Hepatocyte (in vitro differentiated cells): ENCODE data around the gene CEP112.

ENCODE experiments used
- EZH2 ChIP-seq: fragments of 200-600 bp; sonication (generic); IDR thresholded peaks from 2 replicates; pipeline ENCODE4 v1.6.1; 2016; ENCODE audit warnings: antibody characterized with exemption, mild to moderate bottlenecking, borderline replicate concordance
- TF ChIP-seq, protein P1 (sequence below): fragments of 200-600 bp; sonication (generic); IDR thresholded peaks from 2 replicates; pipeline ENCODE4 v1.5.1; 2016; ENCODE audit warnings: antibody characterized with exemption, mild to moderate bottlenecking; ENCODE audit not compliant: poor library complexity

DNA sequence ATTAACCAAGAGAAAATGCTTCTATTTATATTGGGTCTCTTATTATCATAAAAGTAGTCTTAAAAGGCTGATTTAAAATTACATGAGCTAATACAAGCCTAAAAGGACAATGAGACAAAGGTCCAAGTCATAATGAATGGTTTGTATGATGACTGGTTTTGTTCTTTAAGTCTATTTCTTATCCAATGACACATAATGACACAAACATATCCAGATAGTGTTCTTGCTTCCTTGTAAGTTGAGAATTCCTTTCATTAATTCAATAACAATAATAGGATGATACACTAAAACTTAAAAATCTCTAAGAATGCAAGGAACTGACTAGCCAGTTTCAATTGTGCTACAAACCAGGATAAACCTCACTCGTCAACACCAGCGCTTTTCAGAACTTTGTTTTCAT lies 244.1 kb downstream of the CEP112 start:
- TF ChIP-seq, protein P1, sequence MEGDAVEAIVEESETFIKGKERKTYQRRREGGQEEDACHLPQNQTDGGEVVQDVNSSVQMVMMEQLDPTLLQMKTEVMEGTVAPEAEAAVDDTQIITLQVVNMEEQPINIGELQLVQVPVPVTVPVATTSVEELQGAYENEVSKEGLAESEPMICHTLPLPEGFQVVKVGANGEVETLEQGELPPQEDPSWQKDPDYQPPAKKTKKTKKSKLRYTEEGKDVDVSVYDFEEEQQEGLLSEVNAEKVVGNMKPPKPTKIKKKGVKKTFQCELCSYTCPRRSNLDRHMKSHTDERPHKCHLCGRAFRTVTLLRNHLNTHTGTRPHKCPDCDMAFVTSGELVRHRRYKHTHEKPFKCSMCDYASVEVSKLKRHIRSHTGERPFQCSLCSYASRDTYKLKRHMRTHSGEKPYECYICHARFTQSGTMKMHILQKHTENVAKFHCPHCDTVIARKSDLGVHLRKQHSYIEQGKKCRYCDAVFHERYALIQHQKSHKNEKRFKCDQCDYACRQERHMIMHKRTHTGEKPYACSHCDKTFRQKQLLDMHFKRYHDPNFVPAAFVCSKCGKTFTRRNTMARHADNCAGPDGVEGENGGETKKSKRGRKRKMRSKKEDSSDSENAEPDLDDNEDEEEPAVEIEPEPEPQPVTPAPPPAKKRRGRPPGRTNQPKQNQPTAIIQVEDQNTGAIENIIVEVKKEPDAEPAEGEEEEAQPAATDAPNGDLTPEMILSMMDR: no peak
- TF ChIP-seq EZH2: no peak
